A549 (cell line): ENCODE results near the gene MRPL44.

Source experiments
- CTCF ChIP-seq: fragments of >200 bp; sonication (Bioruptor Twin); formaldehyde crosslinking; IDR thresholded peaks from 3 replicates; pipeline ENCODE4 v1.5.1; 2016
- ELK1 ChIP-seq: fragments of 150-350 bp; IDR thresholded peaks from 2 replicates; pipeline ENCODE4 v1.6.1; 2014; ENCODE audit warnings: low read depth, mild to moderate bottlenecking, low read length
- JUN ChIP-seq, 2 experiments: fragments of >200 bp; sonication (Bioruptor Twin); formaldehyde crosslinking; IDR thresholded peaks; 2 replicates in 1 of 2; 3 replicates in 1 of 2; pipeline ENCODE4 v1.6.1; 2016 to 2017
- POLR2A ChIP-seq: IDR thresholded peaks from 2 replicates; pipeline ENCODE4 v1.6.1; 2012; ENCODE audit warnings: mild to moderate bottlenecking, low read length
- RCOR1 ChIP-seq: fragments of 150-350 bp; IDR thresholded peaks from 2 replicates; pipeline ENCODE4 v1.6.1; 2014; ENCODE audit warnings: antibody characterized with exemption, low read length, low read depth
- ZC3H11A ChIP-seq: fragments of 450-650 bp; IDR thresholded peaks from 2 replicates; pipeline ENCODE4 v1.6.1; 2014; ENCODE audit warnings: antibody characterized with exemption, mild to moderate bottlenecking

- TF ChIP-seq POLR2A (no peak), JUN (IDR thresholded peaks at IDR 0.05) (no peak), CTCF (no peak), ELK1 (no peak), RCOR1 (no peak), ZC3H11A (no peak)
These were observed 46.9 kb downstream of the MRPL44 start for GRCh38 chr2:224004105-224004695.
